Muscle of leg (tissue), 11 donors: Measurements from ENCODE around the gene RNU11. TPM values are rescaled to one million over a fixed set of nuclear protein-coding genes. Genes with fewer than 3 reads are reported as not detected.
A peak's percentile ranks its signal among the peaks of the same experiment; 100 is the strongest.
"Not testable (repeated sequence)": the region's sequence is repeated elsewhere in the genome, so short reads cannot be mapped to it uniquely, and the experiment has no call there.

Experiments
- DNase-seq: peaks from one replicate; pipeline ENCODE4 v3.0.0; 2013
- H3K27ac ChIP-seq: one replicate; pipeline ENCODE4 v1.5.1; 2013; ENCODE audit warnings: mild to moderate bottlenecking, low read length, control low read depth
- H3K27me3 ChIP-seq: one replicate; pipeline ENCODE4 v1.6.1; 2013; ENCODE audit warnings: low read length; ENCODE audit not compliant: control insufficient read depth, insufficient read depth
- H3K36me3 ChIP-seq: one replicate; pipeline ENCODE4 v1.6.1; 2013; ENCODE audit warnings: low read length; ENCODE audit not compliant: control insufficient read depth, insufficient read depth
- H3K4me1 ChIP-seq: one replicate; pipeline ENCODE4 v1.6.1; 2013; ENCODE audit warnings: low read length; ENCODE audit not compliant: control insufficient read depth, insufficient read depth
- H3K4me3 ChIP-seq: one replicate; pipeline ENCODE4 v1.5.1; 2013; ENCODE audit warnings: low read length, control low read depth
- H3K9me3 ChIP-seq: replicated peaks from 2 replicates; pipeline ENCODE4 v1.6.1; 2013; ENCODE audit warnings: low read depth, low read length; ENCODE audit not compliant: control insufficient read depth
- WGBS: methylation state at CpG from one replicate; pipeline ENCODE4 v1.1.5; 2013; ENCODE audit warnings: missing lambda C conversion rate; ENCODE audit not compliant: insufficient coverage; 5-methylcytosine and 5-hydroxymethylcytosine counted together
- polyA plus RNA-seq, 8 donors: library from polyadenylated mRNA; unstranded; fragments of 120-200 nt; gene quantifications; one replicate each; pipeline versions ENCODE4 v1.2.1 to v1.2.3, GENCODE V29; 2013; ENCODE audit warnings: inconsistent platforms in 1 of 8, low replicate concordance in 1 of 8; ENCODE audit not compliant: insufficient read length in 8 of 8, insufficient read depth in 1 of 8
- total RNA-seq: library from RNA; stranded (reverse); fragments of 120-200 nt; gene quantifications from one replicate; pipeline ENCODE4 v1.2.4, GENCODE V29; 2013

RNU11 gene
- total and polyA plus RNA-seq, 9 donors = not detected

- Histone ChIP-seq H3K27me3 (no peaks in the 10 kb centered on the region), H3K36me3 (peaks cover 4% of the 10 kb centered on the region), H3K4me1 (peaks cover 20% of the 10 kb centered on the region), H3K4me3 (no peak overlapping the region), H3K27ac (no peak overlapping the region), H3K9me3 (no peaks in the 10 kb centered on the region)
- WGBS = no CpG with 5 or more reads among the region's 1 CpG
- DNase-seq = no peak
Observed at GRCh38 chr1:28640766-28641165, 7.6 kb upstream of the RNU11 start.

- H3K36me3 ChIP-seq = no peaks in the 10 kb centered on the region
- DNase-seq = peak; percentile 33
- H3K9me3 ChIP-seq = no peaks in the 10 kb centered on the region
- no peaks in the 10 kb centered on the region for H3K27me3 ChIP-seq
- peak overlapping the region; percentile 98 for H3K27ac ChIP-seq
- peaks cover 20% of the 10 kb centered on the region for H3K4me1 ChIP-seq
- H3K4me3 ChIP-seq = peak overlapping the region; percentile 80
- 0% methylated on average over 24 of the region's 26 CpGs for WGBS
Observed at GRCh38 chr1:28642056-28642846, 6.1 kb upstream of the RNU11 start.

GRCh38 chr1:28642847-28643635, 5.4 kb upstream of the RNU11 start, which contains the start of gene TAF12:
Gene TAF12, minus strand, starts transcription at chr1:28643067. Its CDS starts 20,986 bp downstream, at chr1:28622081.
- Histone ChIP-seq H3K36me3 (no peaks in the 10 kb centered on the region), H3K9me3 (no peaks in the 10 kb centered on the region), H3K27me3 (no peaks in the 10 kb centered on the region), H3K4me3 (peak within 1 kb of the TSS; percentile 80), H3K27ac (peak within 1 kb of the TSS; percentile 98), H3K4me1 (peaks cover 24% of the 10 kb centered on the region)
- DNase-seq = peak; percentile 98
- 0% methylated on average over 16 of the region's 49 CpGs for WGBS

GRCh38 chr1:28644494-28644893, 3.9 kb upstream of the RNU11 start:
- Histone ChIP-seq H3K27me3 (no peaks in the 10 kb centered on the region), H3K36me3 (no peaks in the 10 kb centered on the region), H3K9me3 (no peaks in the 10 kb centered on the region), H3K27ac (peak overlapping the region; percentile 98), H3K4me3 (no peak overlapping the region), H3K4me1 (peaks cover 32% of the 10 kb centered on the region)
- 81% methylated on average over 2 of the region's 3 CpGs for WGBS
- DNase-seq = no peak

- H3K9me3 ChIP-seq, H3K36me3 ChIP-seq, H3K27ac ChIP-seq, DNase-seq, H3K4me3 ChIP-seq, H3K27me3 ChIP-seq: not testable (repeated sequence)
- WGBS = 97% methylated on average over 5 of the region's 11 CpGs
- peaks cover 32% of the 10 kb centered on the region for H3K4me1 ChIP-seq
Observed at GRCh38 chr1:28645406-28645805, 3.0 kb upstream of the RNU11 start.

- H3K4me3 ChIP-seq = no peak overlapping the region
- peaks cover 31% of the 10 kb centered on the region for H3K4me1 ChIP-seq
- no peak overlapping the region for H3K27ac ChIP-seq
- H3K27me3 ChIP-seq = no peaks in the 10 kb centered on the region
- WGBS = 75% methylated on average over 1 of the region's 1 CpG
- no peaks in the 10 kb centered on the region for H3K9me3 ChIP-seq
- no peak for DNase-seq
- no peaks in the 10 kb centered on the region for H3K36me3 ChIP-seq
Observed at GRCh38 chr1:28646040-28646439, 2.4 kb upstream of the RNU11 start.

- DNase-seq = peak; percentile 96
- Histone ChIP-seq H3K36me3 (no peaks in the 10 kb centered on the region), H3K4me1 (peaks cover 24% of the 10 kb centered on the region), H3K27me3 (no peaks in the 10 kb centered on the region), H3K4me3 (peak overlapping the region; percentile 46), H3K9me3 (no peaks in the 10 kb centered on the region), H3K27ac (peak overlapping the region; percentile 97)
- 0% methylated on average over 14 of the region's 18 CpGs for WGBS
Observed at GRCh38 chr1:28648008-28648473, 359 bp upstream of the RNU11 start.

GRCh38 chr1:28653063-28653462, 4.7 kb downstream of the RNU11 start:
- H3K4me1 ChIP-seq, H3K27me3 ChIP-seq, DNase-seq, H3K36me3 ChIP-seq, H3K4me3 ChIP-seq, H3K9me3 ChIP-seq, H3K27ac ChIP-seq: not testable (repeated sequence)
- 87% methylated on average over 3 of the region's 13 CpGs for WGBS

GRCh38 chr1:28653870-28654269, 5.5 kb downstream of the RNU11 start:
- not testable (repeated sequence) for H3K9me3 ChIP-seq, H3K36me3 ChIP-seq, H3K27me3 ChIP-seq, H3K27ac ChIP-seq, H3K4me3 ChIP-seq, H3K4me1 ChIP-seq
- peak; percentile 16 for DNase-seq
- 65% methylated on average over 2 of the region's 3 CpGs for WGBS
